ENCODE data around the gene ZC3H18.

DNA sequence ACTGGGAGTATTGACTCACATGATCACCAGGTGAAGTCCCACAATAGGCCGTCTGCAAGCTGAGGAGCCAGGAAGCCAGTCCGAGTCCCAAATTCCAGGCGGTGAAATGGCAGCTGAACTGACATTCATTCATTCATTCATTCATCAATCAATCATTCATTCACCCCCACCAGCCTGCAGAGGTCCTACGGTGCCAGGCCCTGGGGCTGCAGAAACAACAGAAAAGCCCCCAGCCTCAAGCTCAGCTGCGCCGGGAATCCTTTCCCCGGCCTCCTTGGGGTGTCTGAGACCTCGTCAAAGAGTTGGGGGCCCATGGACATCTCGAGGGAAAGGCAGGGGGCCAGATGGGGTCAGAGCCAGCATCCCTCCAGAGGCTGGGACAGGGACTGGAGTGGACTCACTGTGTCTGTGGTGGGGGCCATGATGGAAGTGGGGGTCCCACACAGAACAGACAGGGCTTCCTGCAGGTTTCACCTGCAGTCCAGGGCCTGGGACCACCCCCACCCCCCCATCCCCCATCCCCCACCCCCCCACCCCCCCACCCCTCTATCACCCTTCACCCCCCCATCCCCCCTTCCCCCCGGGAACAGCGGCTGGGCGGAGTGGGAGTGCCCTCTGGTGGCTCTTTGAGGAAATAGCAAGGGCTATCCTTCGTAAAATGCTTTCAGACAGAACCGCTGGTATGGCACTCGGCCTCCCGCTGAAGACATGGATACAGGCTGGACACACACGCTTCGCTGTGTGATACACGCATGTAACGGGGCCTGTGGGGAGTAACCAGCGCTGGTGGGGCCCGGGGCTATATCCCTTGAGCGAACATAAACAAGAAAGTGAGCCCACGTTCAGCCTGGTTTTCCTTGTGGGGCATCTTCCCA, 8.5 kb upstream of the ZC3H18 start:
- TF ChIP-seq POLR2A (IDR thresholded peaks at IDR 0.05; ENCODE audit: extremely low read depth, insufficient read length): no peak
- TF ChIP-seq, protein P1, sequence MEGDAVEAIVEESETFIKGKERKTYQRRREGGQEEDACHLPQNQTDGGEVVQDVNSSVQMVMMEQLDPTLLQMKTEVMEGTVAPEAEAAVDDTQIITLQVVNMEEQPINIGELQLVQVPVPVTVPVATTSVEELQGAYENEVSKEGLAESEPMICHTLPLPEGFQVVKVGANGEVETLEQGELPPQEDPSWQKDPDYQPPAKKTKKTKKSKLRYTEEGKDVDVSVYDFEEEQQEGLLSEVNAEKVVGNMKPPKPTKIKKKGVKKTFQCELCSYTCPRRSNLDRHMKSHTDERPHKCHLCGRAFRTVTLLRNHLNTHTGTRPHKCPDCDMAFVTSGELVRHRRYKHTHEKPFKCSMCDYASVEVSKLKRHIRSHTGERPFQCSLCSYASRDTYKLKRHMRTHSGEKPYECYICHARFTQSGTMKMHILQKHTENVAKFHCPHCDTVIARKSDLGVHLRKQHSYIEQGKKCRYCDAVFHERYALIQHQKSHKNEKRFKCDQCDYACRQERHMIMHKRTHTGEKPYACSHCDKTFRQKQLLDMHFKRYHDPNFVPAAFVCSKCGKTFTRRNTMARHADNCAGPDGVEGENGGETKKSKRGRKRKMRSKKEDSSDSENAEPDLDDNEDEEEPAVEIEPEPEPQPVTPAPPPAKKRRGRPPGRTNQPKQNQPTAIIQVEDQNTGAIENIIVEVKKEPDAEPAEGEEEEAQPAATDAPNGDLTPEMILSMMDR (IDR thresholded peaks at IDR 0.05; ENCODE audit: low read depth, low read length): peak; percentile 61

Measured in NB4 (cell line).